DOHH2 (cell line): Measurements from ENCODE around the gene PLEKHA3.

Source experiments
- H3F3A ChIP-seq: fragments of 200-600 bp; sonication (generic), shearing (Covaris generic); 2 replicates; pipeline ENCODE4 v1.6.0; 2016; ENCODE audit warnings: antibody characterized with exemption, mild to moderate bottlenecking; ENCODE audit not compliant: control insufficient read depth, insufficient read depth
- H3K27ac ChIP-seq: fragments of 200-600 bp; sonication (generic); 2 replicates; pipeline ENCODE4 v1.5.1; 2014; ENCODE audit warnings: low read depth, mild to moderate bottlenecking, low read length, moderate library complexity
- H3K27me3 ChIP-seq: fragments of 200-600 bp; sonication (generic); 2 replicates; pipeline ENCODE4 v1.6.1; 2014; ENCODE audit warnings: mild to moderate bottlenecking, low read length, mixed read lengths; ENCODE audit not compliant: control insufficient read depth
- H3K36me3 ChIP-seq: fragments of 200-600 bp; sonication (generic); 2 replicates; pipeline ENCODE4 v1.6.1; 2014; ENCODE audit warnings: mild to moderate bottlenecking, low read length, moderate library complexity, mixed read lengths; ENCODE audit not compliant: control insufficient read depth
- H3K4me1 ChIP-seq: fragments of 200-600 bp; sonication (generic); 2 replicates; pipeline ENCODE4 v1.6.1; 2014; ENCODE audit warnings: mild to moderate bottlenecking, low read length, mixed read lengths; ENCODE audit not compliant: control insufficient read depth
- H3K4me2 ChIP-seq: fragments of 200-600 bp; sonication (generic); 2 replicates; pipeline ENCODE4 v1.6.0; 2014; ENCODE audit warnings: mild to moderate bottlenecking, low read length, moderate library complexity
- H3K4me3 ChIP-seq: fragments of 200-600 bp; sonication (generic); 2 replicates; pipeline ENCODE4 v1.5.1; 2014; ENCODE audit warnings: mild to moderate bottlenecking, low read length, mixed read lengths
- H3K79me2 ChIP-seq: fragments of 200-600 bp; sonication (generic); 2 replicates; pipeline ENCODE4 v1.6.1; 2014; ENCODE audit warnings: mild to moderate bottlenecking, low read length, mixed read lengths; ENCODE audit not compliant: control insufficient read depth
- H3K9me2 ChIP-seq: fragments of 200-600 bp; sonication (generic); replicated peaks from 2 replicates; pipeline ENCODE4 v1.6.1; 2014; ENCODE audit warnings: mild to moderate bottlenecking, low read length, mixed read lengths; ENCODE audit not compliant: control insufficient read depth
- H3K9me3 ChIP-seq: fragments of 200-600 bp; sonication (generic); 2 replicates; pipeline ENCODE4 v1.6.1; 2014; ENCODE audit warnings: antibody characterized with exemption, low read length, mixed read lengths; ENCODE audit not compliant: control insufficient read depth, insufficient read depth
- H4K20me1 ChIP-seq: fragments of 200-600 bp; sonication (generic); 2 replicates; pipeline ENCODE4 v1.6.0; 2014; ENCODE audit warnings: low read depth, mild to moderate bottlenecking, antibody characterized with exemption, low read length, moderate library complexity; ENCODE audit not compliant: control insufficient read depth, insufficient read depth
- EZH2phosphoT487 ChIP-seq: fragments of 200-600 bp; sonication (generic); IDR thresholded peaks from 2 replicates; pipeline ENCODE4 v1.6.1; 2017; ENCODE audit warnings: borderline replicate concordance, mild to moderate bottlenecking, antibody characterized with exemption, low read length, moderate library complexity, mixed read lengths
- TF ChIP-seq, protein P1 (sequence below): fragments of 200-600 bp; sonication (generic); IDR thresholded peaks from one replicate; pipeline ENCODE4 v1.5.1; 2014; ENCODE audit warnings: antibody characterized with exemption, mild to moderate bottlenecking, low read depth, low read length; ENCODE audit not compliant: poor library complexity, severe bottlenecking

PLEKHA3 gene

DNA sequence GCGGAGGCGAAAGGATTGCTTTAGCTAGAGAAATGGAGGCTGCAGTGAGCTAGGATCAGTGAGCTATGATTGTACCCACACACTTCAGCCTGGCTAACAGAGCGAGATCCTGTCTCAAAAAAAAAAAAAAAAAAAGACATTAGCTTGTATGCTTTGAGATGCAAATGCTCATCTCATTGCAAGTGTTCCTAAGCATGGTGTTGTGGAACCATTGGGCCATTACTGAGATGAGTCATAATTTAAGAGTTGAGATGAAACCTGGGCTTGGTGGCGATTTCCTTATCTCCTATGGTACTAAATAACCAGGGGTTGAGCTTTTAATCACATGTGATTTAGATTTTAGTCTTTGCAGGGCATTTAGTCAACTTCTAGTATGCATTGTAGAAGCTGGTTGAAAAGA lies 2.2 kb downstream of the PLEKHA3 start:
- peaks cover 41% of the 10 kb centered on the region for H3K4me1 ChIP-seq
- H3K9me3 ChIP-seq = no peaks in the 10 kb centered on the region
- no peaks in the 10 kb centered on the region for H3K27me3 ChIP-seq
- peaks cover 12% of the 10 kb centered on the region for H3F3A ChIP-seq
- H3K36me3 ChIP-seq = peaks cover 21% of the 10 kb centered on the region
- H3K4me3 ChIP-seq = peak overlapping the region; percentile 89
- TF ChIP-seq EZH2phosphoT487 = no peak
- TF ChIP-seq, protein P1, sequence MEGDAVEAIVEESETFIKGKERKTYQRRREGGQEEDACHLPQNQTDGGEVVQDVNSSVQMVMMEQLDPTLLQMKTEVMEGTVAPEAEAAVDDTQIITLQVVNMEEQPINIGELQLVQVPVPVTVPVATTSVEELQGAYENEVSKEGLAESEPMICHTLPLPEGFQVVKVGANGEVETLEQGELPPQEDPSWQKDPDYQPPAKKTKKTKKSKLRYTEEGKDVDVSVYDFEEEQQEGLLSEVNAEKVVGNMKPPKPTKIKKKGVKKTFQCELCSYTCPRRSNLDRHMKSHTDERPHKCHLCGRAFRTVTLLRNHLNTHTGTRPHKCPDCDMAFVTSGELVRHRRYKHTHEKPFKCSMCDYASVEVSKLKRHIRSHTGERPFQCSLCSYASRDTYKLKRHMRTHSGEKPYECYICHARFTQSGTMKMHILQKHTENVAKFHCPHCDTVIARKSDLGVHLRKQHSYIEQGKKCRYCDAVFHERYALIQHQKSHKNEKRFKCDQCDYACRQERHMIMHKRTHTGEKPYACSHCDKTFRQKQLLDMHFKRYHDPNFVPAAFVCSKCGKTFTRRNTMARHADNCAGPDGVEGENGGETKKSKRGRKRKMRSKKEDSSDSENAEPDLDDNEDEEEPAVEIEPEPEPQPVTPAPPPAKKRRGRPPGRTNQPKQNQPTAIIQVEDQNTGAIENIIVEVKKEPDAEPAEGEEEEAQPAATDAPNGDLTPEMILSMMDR = no peak
- H3K27ac ChIP-seq = no peak overlapping the region
- no peaks in the 10 kb centered on the region; the same call in 1 of the 2 replicates for H3K9me2 ChIP-seq
- H3K4me2 ChIP-seq = peak overlapping the region; percentile 99
- H3K79me2 ChIP-seq = peaks cover 73% of the 10 kb centered on the region
- H4K20me1 ChIP-seq = peaks cover 13% of the 10 kb centered on the region; the same call in 1 of the 2 replicates

DNA sequence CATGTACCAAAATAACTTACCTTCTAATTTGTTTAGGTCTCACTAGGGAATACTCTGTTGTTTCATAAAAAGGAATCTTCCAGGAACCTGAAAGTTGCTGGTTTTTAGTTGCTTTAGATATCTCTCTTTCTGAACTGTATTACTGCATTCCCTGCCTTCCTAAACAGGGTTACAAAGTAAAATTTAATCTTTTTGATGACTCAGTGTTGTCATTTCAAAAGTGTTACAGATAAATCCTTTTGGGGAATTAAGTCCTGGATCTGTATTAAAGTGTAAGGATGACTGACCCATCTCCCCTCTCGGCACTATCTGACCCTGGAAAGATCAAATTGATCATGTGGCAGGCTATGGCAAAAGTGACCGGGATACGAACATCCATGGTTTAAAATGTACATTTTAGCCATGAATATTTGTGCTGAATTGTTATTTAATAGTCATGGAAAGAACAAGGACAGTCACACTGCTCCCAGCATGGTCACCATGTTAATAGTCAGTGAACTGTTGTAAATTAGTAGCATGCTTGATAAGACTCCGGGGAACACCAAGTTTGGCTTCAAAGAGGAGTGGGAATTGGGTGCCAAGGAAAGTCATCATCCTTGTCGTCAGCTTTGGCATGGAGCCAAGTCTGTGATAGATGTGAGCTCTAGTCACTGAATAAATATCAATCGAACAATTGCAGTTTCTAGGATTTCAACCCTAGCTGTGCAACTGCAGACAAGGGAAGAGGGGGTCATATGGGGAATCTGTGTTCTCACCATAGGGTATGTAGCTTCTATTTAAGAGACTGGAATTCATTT lies 4.2 kb downstream of the PLEKHA3 start:
- TF ChIP-seq, protein P1 = no peak
- no peak for TF ChIP-seq EZH2phosphoT487
- Histone ChIP-seq H3K9me3 (no peaks in the 10 kb centered on the region), H3K27me3 (no peaks in the 10 kb centered on the region), H3K27ac (no peak overlapping the region), H4K20me1 (peaks cover 13% of the 10 kb centered on the region; the same call in 1 of the 2 replicates), H3K79me2 (peaks cover 72% of the 10 kb centered on the region), H3K9me2 (no peaks in the 10 kb centered on the region; the same call in 1 of the 2 replicates), H3K4me2 (no peak overlapping the region), H3F3A (peaks cover 5% of the 10 kb centered on the region), H3K36me3 (peaks cover 31% of the 10 kb centered on the region), H3K4me3 (no peak overlapping the region), H3K4me1 (peaks cover 34% of the 10 kb centered on the region)

DNA sequence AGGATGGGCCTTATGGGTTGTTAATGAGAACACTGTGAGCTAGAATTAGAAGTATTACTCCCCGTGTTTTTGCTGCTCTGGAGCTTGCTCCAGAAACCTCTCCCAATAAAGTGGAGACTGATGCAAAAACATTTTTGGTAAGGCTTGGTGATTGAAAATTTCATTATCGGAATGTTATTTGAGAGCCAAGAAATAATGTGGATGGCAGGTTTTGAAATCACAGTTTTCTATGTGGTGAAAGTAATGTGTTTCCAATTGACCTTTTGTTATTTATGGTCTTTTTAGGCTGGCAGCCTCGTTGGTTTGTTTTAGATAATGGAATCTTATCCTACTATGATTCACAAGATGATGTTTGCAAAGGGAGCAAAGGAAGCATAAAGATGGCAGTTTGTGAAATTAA lies 5.1 kb downstream of the PLEKHA3 start:
- peaks cover 40% of the 10 kb centered on the region for H3K36me3 ChIP-seq
- peaks cover 13% of the 10 kb centered on the region; the same call in 1 of the 2 replicates for H4K20me1 ChIP-seq
- no peaks in the 10 kb centered on the region for H3K27me3 ChIP-seq
- TF ChIP-seq, protein P1 = no peak
- no peak for TF ChIP-seq EZH2phosphoT487
- no peak overlapping the region for H3K4me3 ChIP-seq
- no peaks in the 10 kb centered on the region for H3K9me3 ChIP-seq
- no peak overlapping the region for H3K27ac ChIP-seq
- H3K4me2 ChIP-seq = no peak overlapping the region
- no peaks in the 10 kb centered on the region for H3F3A ChIP-seq
- peaks cover 28% of the 10 kb centered on the region for H3K4me1 ChIP-seq
- no peaks in the 10 kb centered on the region; the same call in 1 of the 2 replicates for H3K9me2 ChIP-seq
- peaks cover 75% of the 10 kb centered on the region for H3K79me2 ChIP-seq
